RWPE1 (cell line): ENCODE data around the gene PLEKHN1.
"Not testable (repeated sequence)": the region's sequence is repeated elsewhere in the genome, so short reads cannot be mapped to it uniquely, and the experiment has no call there.

Source experiments
- CTCF ChIA-PET: fragments of 350-600 bp; sonication (Branson Sonifier 250); formaldehyde crosslinking; extraction: SDS; loops from one replicate; lab custom pipeline; 2021; lab: Yijun Ruan, JAX
- POLR2A ChIA-PET: fragments of 400-600 bp; formaldehyde crosslinking; extraction: SDS; loops from one replicate; lab custom pipeline; 2020; ENCODE audit warnings: antibody characterized with exemption; ENCODE audit not compliant: low non-redundant PET; lab: Yijun Ruan, JAX
- DNase-seq: peaks from one replicate; pipeline ENCODE4 v3.0.0; 2012; ENCODE audit warnings: low spot score
- H3K27ac ChIP-seq: fragments of 450-650 bp; 2 replicates; pipeline ENCODE4 v1.5.1; 2017
- CTCF ChIP-seq: fragments of 450-650 bp; conservative IDR thresholded peaks from 2 replicates; pipeline ENCODE4 v1.5.1; 2017; ENCODE audit warnings: low read depth, mild to moderate bottlenecking

Gene PLEKHN1

GRCh38 chr1:984476-984814 lies 18.2 kb downstream of the PLEKHN1 start:
- no peak for DNase-seq
- POLR2A ChIA-PET, result no interaction called here
- CTCF ChIA-PET, result interaction anchor here (0.6 to 6.0 kb wide), 19 partner anchors 8 to 388 kb away, joined by 3 to 50 read pairs (median 3); no protein-coding TSS in a partner anchor
- peak; percentile 64 for TF ChIP-seq CTCF
- H3K27ac ChIP-seq, result no peak overlapping the region

DNA sequence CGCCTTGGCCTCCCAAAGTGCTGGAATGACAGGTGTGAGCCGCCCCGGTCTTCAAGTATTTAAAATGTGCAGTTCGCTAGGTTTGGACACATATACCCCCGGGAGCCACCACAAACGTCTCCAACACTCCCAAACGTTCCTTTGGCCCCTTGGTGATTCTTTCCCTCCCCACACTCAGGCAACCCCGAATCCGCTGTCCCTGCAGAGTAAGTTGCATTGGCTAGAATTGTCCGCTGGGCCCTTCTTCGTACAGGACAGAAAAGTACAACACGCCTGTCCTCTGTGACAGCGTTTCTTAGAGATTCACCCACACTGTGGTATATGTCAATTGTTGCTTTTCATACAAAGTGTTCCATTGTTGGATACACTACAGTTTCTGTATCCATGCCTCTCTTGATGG lies 18.8 kb downstream of the PLEKHN1 start:
- TF ChIP-seq CTCF, result no peak
- ChIA-PET POLR2A (no interaction called here), CTCF (interaction anchor here (0.6 to 6.0 kb wide), 10 partner anchors 9 to 306 kb away, joined by 3 to 50 read pairs (median 6); no protein-coding TSS in a partner anchor)
- H3K27ac ChIP-seq, result no peak overlapping the region
- DNase-seq, result no peak

DNA sequence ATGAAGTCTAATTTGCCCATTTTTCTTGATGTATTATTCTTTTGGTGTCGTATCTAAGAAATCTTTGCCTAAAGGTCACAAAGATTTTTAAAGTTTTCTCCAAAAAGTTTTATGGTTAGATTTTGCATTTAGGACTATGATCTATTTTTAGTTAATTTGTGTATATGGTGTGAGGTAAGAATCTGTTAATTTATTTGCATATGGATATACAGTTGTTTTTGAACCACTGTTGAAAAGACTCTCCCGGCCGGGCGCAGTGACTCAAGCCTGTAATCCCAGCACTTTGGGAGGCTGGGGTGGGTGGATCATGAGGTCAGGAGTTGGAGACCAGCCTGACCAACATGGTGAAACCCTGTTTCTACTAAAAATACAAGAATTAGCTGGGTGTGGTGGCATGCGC lies 21.8 kb downstream of the PLEKHN1 start:
- DNase-seq, CTCF ChIA-PET, H3K27ac ChIP-seq, POLR2A ChIA-PET: not testable (repeated sequence)

GRCh38 chr1:991275-991674 lies 25.0 kb downstream of the PLEKHN1 start:
- POLR2A ChIA-PET, DNase-seq, H3K27ac ChIP-seq: not testable (repeated sequence)
- CTCF ChIA-PET, result interaction anchor here (0.9 kb wide), 1 partner anchor 67 kb away, joined by 4 read pairs; no protein-coding TSS in a partner anchor

GRCh38 chr1:991895-992294 lies 25.6 kb downstream of the PLEKHN1 start:
- POLR2A ChIA-PET, result no interaction called here
- H3K27ac ChIP-seq, result no peak overlapping the region
- no peak for TF ChIP-seq CTCF
- no peak for DNase-seq
- CTCF ChIA-PET, result interaction anchor here (0.7 to 0.8 kb wide), 2 partner anchors 8 to 10 kb away, joined by 3 to 4 read pairs; no protein-coding TSS in a partner anchor

- DNase-seq, result no peak
- TF ChIP-seq CTCF, result no peak
- H3K27ac ChIP-seq, result no peak overlapping the region
- CTCF ChIA-PET, result interaction anchor here (0.5 to 0.8 kb wide), 3 partner anchors 8 to 48 kb away, joined by 3 to 5 read pairs (median 4); no protein-coding TSS in a partner anchor
- POLR2A ChIA-PET, result no interaction called here
These were observed 26.1 kb downstream of the PLEKHN1 start for GRCh38 chr1:992362-992761.

DNA sequence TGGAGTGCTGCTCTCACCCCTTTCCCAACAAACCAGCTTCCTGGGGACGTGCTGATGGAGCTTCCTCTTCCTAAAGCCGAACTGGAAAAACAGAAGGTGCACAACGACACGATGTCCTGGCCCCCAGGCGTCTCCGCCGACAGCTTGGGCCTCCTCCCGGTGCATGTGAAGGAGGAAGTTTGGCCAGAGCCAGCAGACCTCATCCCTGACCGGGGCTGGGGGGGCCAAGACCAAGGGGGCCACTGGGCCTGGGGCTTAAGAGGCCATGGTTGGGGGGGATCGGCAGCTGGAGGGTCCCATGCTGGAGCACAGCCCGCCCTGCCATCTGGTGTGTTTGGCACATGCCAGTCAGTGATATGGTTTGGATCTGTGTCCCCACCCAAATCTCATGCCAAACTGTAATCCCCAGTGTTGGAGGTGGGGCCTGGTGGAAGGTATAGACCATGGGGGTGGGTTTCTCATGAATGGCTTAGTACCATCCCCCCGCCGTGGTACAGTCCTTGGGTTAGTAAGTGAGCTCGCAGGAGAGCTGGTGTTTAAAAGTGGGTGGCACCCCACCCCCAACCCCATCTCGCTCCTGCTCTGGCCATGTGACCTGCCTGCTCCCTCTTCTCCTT lies 27.2 kb downstream of the PLEKHN1 start:
- H3K27ac ChIP-seq, result no peak overlapping the region
- no peak for TF ChIP-seq CTCF
- no peak for DNase-seq
- POLR2A ChIA-PET, result no interaction called here
- CTCF ChIA-PET, result interaction anchor here (0.6 to 2.3 kb wide), 4 partner anchors 9 to 512 kb away, joined by 3 to 17 read pairs (median 3); no protein-coding TSS in a partner anchor

- DNase-seq, POLR2A ChIA-PET, H3K27ac ChIP-seq: not testable (repeated sequence)
- CTCF ChIA-PET, result interaction anchor here (0.8 to 2.3 kb wide), 2 partner anchors 10 to 65 kb away, joined by 3 to 17 read pairs; no protein-coding TSS in a partner anchor
These were observed 28.3 kb downstream of the PLEKHN1 start for GRCh38 chr1:994546-994945.
